GM18526 (cell line): ENCODE data around the gene GGA2.

Experiments
- POLR2A ChIP-seq: IDR thresholded peaks from 3 replicates; pipeline ENCODE4 v1.6.1; 2011; ENCODE audit not compliant: insufficient read length; ENCODE audit errors: extremely low read depth

GGA2 gene, protein sequence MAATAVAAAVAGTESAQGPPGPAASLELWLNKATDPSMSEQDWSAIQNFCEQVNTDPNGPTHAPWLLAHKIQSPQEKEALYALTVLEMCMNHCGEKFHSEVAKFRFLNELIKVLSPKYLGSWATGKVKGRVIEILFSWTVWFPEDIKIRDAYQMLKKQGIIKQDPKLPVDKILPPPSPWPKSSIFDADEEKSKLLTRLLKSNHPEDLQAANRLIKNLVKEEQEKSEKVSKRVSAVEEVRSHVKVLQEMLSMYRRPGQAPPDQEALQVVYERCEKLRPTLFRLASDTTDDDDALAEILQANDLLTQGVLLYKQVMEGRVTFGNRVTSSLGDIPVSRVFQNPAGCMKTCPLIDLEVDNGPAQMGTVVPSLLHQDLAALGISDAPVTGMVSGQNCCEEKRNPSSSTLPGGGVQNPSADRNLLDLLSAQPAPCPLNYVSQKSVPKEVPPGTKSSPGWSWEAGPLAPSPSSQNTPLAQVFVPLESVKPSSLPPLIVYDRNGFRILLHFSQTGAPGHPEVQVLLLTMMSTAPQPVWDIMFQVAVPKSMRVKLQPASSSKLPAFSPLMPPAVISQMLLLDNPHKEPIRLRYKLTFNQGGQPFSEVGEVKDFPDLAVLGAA

DNA sequence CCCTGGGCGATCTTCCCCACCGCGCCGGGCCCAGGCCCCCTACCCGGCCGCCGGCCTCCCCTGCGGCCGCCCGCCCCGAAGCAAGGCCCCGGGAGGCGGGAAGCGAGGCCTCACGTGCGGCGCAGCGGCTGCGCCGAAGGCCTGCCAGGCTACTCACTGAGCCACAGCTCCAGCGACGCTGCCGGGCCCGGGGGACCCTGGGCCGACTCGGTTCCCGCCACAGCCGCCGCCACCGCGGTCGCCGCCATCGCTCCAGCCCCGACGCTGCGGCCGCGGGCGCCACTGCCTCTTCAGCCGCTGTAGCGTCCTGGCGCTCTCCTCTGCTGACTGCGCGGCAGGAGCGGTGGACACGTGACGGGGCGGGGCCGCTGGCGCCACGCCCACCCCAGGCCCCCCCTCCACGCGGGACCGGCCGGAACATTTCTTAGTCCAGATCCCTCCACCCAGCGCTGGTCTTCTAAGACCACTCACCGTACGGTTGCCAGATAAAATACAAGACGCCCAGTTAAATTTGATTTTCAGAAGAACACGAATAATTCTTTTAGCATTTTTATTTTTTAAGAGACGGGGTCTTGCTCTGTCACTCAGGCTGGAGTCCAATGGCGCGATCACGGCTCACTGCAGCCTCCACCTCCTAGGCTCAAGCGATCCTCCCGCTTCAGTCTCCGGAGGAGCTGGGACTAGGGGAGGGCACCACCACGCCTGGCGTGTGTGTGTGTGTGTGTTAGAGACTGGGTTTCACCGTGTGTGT, at the start of gene GGA2:
Gene GGA2, minus strand, starts transcription at position 331 of the 751 bp plus-strand sequence. Its CDS starts 83 bp downstream, at position 248.
- peak; percentile 85 for TF ChIP-seq POLR2A

DNA sequence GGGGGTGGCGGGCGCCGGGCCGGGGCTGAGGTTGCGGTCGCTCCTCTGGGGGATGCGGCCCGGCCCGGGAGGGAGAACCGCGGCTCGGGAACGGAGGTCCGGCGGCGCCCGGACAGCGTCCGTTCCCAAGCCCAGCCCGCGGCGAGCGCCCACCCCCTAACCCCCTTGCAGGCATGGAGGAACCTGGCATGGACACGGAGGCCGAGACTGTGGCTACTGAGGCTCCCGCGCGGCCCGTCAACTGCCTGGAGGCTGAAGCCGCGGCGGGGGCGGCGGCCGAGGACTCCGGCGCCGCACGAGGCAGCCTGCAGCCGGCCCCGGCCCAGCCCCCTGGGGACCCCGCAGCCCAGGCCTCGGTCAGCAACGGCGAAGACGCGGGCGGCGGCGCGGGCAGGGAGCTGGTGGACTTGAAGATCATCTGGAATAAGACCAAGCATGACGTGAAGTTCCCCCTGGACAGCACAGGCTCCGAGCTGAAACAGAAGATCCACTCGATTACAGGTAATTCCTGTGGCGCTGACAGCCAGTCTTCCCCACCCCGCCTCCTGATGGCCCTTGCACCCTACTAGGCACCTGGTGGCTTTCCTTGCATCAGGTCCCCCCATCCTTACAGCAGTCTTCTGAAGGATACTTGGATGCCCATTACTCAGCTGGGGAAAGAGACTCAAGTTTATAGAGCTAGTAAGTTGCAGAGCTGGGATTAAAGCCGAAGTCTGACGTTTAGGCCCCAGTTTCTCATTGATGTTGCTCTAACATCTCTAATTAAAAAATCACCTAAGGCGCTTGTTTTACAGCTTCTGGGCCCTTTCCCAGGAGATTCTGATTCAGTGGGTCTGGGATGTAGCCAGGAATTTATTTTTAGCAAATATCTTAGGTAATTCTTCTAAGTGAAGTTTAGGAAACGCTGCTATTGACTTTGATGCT, 47.7 kb upstream of the GGA2 start:
- TF ChIP-seq POLR2A: no peak

DNA sequence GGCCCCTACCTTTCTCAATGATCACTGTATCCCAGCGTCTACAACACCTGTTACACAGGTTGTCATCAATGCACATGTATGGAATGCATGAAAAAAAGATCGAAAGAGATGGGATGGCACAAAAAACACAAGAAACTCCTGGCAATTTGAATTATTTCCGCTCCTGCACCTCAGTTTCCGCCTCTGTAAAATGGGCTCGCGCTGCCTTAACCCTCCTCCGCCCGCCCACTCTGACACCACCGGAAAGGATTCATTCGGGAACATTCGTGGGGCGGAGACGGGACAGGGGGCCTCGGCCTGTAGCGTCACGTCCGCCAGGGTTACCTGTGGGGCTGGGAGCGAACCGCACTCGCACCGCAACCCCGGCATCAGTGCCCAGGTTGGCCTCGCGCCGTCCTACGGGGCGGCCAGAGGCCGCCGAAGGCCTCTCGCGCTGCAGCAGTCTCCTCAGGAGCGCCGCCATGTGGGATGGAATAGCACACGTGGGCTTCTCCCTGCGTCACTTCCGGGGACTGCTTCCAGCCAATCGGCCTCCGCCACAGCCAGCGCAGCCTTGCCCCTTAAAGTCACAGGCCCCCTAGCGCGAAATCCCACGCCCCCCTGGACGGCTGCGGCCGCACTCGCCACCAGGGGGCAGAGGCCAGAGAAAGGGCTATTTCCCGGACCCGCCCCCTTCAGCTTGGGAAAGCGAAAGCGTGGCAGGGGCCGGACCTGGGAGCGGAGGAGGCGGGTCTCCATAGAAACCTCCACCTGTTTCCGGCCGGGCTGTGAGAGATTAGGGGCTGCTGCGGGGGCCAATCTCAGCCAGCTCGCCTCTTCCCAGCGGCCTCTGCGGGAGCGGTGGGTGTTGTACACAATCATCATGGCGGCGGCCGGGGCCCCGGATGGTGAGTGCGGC, 46.8 kb upstream of the GGA2 start, which contains the start of the genes EARS2 and UBFD1:
Gene EARS2, minus strand, starts transcription at position 470 of the 898 bp plus-strand sequence. Its CDS starts 7 bp downstream, at position 463.
Gene UBFD1, plus strand, starts transcription at position 847 of the 898 bp plus-strand sequence. Its CDS starts 16 bp downstream, at position 863.
- TF ChIP-seq POLR2A: peak; percentile 61

DNA sequence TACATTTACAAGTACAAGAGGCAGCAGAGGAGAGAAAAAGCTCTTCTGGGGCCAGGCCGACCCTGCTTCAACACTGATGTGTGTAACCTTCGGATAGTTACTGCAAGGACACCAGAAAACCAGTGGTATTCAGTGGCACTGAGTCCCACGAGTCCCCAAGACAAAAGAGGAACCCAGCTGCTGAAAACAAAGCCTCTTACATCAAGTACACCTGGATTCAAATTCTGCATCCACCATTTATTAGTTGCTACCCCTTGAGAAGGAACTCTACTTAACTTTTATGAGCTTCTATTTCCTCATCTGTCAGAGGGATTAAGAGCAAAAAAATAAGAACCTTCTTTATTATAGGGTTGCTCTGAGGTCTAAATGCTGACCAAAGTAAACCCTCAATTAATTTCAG, 44.2 kb upstream of the GGA2 start:
- TF ChIP-seq POLR2A: no peak

DNA sequence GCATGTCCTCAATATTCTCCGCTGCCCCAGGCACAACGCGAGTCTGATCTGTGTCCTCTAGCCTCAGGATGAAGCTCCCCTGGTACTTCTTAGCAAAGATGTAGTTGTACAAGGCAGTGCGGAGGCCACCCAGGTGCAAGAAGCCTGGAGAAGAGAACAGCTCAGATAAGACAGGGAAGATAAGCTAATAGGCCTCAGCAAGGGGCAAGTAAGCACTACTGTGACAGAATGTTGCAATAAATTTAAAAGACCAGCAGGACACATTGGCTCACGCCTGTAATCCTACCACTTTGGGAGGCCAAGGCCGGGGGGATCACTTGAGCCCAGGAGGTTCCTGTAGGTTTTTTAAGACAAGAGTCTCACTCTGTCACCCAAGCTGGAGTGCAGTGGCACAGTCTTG, 41.9 kb upstream of the GGA2 start:
- no peak for TF ChIP-seq POLR2A

DNA sequence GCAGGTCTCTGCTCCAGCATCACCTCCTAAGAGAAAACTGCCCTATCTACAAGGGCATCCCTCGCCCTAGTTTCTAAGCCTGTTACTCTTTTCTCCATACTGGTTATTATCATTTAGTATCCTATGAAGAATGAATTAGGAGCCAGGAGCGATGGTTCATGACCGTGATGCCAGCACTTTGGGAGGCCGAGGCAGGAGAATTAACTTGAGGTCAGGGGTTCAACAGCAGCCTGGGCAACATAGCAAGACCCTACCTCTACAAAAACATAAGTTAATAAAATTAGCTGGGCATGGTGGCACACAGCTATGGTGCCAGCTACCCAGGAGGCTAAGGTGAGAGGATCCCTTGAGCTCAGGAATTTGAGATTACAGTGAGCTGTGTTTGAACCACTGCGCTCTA, 39.6 kb upstream of the GGA2 start:
- TF ChIP-seq POLR2A: no peak

DNA sequence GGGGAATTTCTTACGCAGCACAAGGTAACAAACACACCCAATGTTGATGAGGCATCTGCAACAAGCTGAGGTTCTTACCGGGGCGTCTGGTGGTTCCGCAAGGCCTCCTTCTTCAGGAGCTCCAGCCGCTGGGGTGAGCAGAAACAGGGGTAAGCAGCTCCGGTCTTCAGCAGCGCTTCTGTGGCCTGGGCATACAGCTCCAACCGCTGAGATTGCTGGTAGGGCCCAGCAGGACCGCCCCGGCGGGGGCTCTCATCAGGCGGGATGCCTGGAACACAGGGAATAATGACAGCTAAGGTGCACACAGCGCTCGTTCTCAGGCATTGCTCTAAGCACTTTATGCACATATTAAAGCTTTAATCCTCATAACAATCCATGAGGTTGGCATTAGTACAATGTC, 34.1 kb upstream of the GGA2 start:
- no peak for TF ChIP-seq POLR2A

DNA sequence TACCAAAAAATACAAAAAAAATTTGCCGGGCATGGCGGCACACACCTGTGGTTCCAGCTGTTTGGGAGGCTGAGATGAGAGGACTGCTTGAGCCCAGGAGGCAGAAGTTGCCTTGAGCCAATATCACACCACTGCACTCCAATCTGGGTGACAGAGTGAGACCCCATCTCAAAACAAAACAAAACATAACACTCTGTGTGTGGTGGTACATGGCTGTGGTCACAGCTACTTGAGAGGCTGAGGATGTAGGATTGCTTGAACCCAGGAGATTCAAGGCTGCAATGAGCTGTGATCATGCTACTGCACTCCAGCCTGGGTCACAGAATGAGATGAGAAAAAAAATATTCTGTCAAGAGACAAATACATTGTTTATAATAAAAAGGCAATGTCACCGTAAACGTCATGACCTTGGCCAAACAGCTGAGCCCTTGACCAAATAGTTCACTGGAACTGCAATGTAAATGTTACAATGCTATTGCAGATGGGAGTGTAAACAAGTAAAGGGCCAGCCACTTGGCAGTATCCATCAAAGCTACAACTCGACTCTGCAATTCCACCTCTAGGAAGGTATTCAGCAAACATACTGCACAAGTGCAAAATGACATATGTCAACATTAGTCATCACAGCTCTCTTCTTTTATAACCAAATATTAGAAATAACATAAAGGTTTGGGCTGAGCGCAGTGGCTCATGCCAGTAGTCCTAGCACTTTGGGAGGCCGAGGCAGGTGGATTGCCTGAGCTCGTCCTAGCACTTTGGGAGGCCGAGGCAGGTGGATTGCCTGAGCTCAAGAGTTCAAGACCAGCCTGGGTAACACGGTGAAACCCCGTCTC, 29.9 kb upstream of the GGA2 start:
- TF ChIP-seq POLR2A: no peak

DNA sequence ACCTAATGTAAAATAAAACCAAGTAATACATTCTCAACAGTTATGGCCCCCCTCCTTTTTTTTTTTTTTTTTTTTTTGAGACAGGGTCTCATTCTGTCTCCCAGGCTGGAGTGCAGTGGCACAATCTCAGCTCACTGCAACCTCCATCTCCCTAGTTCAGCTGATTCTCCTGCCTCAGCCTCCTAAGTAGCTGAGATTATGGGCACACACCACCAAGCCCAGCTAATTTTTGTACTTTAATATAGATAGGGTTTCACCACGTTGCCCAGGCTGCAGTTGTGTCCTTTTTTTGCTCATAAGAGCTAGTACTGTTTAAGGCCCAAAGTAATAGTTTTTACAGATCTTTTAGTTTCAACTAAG, 28.6 kb upstream of the GGA2 start:
- TF ChIP-seq POLR2A: no peak

DNA sequence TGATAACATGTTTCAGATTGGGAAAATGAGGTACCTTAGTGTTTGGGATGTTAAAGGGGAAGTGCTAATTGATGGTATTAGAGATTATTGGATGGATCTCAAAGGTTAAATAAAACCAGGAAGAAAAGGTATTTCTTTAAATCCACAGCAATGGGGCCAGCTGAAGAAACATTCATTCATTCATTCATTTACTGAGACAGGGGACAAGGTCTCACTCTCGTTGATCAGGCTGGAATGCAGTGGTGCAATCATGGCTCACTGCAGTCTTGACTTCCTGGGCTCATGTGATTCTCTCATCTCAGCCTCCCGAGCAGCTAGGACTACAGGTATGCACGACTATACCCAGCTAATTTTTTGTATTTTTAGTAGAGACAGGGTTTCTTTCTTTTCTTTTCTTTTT, 27.1 kb upstream of the GGA2 start:
- TF ChIP-seq POLR2A: no peak

DNA sequence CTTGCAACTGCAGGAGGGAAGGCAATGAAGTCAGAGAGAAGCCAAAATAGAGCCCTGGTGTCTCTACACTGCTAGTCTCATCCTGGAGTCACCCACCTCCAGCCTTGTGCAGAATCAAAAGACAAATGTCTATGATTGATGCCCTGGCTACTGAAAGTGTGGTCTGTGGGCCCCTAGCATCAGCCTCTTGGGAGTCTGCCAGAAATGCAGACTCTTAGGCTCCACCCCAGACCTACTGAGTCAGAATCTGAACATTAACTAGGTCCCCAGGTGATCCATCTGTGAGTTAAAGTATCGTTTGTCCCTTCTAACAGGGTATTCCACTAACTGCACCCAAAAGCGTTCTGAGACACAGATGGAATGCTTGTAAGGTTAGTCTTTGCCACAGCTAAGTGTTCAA, 25.6 kb upstream of the GGA2 start:
- no peak for TF ChIP-seq POLR2A

DNA sequence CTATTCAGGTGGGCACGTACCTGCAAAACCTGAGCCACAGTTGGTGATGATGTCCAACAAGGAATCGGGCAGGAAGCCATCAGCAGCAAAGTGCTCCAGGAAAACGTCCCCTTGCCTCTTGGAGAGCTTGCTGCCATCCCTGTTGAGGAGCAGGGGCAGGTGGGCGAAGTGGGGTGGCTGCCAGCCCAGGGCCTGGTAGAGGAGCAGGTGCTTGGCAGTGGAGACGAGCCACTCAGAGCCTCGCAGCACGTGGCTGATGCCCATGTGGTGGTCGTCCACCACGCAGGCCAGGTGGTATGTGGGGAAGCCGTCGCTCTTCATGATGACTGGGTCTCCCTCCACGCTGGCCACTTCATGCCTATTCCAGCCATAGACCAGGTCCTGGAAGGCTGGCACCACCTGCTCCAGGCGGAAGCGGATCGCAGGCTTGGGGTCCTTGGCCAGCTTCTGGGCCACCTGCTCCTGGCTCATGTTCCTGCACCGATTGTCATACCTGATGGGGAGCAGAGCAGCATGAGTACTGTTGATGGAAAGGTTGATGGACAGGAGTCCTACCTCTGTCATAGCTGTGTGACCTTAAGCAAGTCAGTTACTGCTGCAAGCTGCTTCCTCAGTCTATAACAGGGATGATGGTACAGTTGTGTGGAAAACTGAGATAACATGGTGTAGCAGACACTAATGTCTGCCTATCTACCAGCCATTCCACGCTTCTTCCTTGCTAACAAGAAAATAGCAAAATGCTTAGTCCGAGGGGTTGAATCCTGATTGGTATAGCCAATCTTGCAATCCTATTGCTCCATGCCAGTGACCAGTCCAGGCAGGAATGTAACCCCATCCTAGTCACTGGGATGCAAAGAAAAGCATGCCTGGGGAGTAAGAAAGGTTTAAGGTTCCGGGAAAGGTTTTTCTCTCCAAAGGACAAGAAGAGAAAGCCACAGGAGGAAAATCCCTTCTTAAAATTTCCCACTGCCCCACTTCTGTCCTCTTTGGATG, 24.9 kb upstream of the GGA2 start:
- no peak for TF ChIP-seq POLR2A

DNA sequence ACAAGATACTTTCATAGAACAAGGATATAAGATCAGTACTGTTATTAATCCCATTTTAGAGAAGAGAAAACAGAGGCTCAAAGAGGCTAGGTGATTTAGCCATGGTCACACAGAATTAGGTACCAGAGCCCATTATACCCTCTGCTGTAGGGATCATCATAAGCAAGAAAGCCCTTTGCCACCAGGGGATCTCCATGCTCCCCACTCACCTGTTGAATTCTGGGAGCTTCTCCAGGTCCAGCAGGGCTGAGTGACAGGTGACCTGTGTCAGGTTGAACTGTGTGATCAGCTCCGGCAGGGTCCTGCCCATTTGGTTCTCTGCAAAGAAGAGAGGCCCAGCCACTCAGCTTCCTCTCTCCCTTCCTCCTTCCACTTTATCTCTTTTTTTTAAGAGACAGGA, 22.2 kb upstream of the GGA2 start:
- no peak for TF ChIP-seq POLR2A
